ENCODE measurements around the gene HOMER1.

The HOMER1 gene

GRCh38 chr5:79407591-79407990 lies 106.3 kb downstream of the HOMER1 start:
- Histone ChIP-seq H4K20me1 (ENCODE audit: insufficient read depth, low read length) (no peaks in the 10 kb centered on the region), H3K4me1 (ENCODE audit: low read length) (no peaks in the 10 kb centered on the region)

GRCh38 chr5:79401216-79401615 lies 112.7 kb downstream of the HOMER1 start:
- no peak overlapping the region for H3K9ac ChIP-seq (ENCODE audit: low read length)

More at GRCh38 chr5:79407591-79407990, 106.3 kb downstream of the HOMER1 start:
- Histone ChIP-seq H3K4me3 (ENCODE audit: low read length) (no peak overlapping the region), H3K4me2 (ENCODE audit: low read length) (no peak overlapping the region), H3K36me3 (replicated peaks; ENCODE audit: low read depth, low read length) (no peaks in the 10 kb centered on the region), H2AFZ (ENCODE audit: low read depth, low read length) (no peak overlapping the region), H3K9ac (ENCODE audit: low read length) (no peak overlapping the region), H3K27me3 (ENCODE audit: low read depth, low read length) (no peaks in the 10 kb centered on the region), H3K79me2 (ENCODE audit: low read length) (no peaks in the 10 kb centered on the region), H3K9me3 (ENCODE audit: insufficient read depth, low read length) (no peaks in the 10 kb centered on the region), H3K27ac (ENCODE audit: low read length) (no peak overlapping the region)
- TF ChIP-seq CTCF (IDR thresholded peaks at IDR 0.05; ENCODE audit: low read depth, low read length) (no peak), EZH2phosphoT487 (IDR thresholded peaks at IDR 0.05; ENCODE audit: low read depth) (no peak)

DNA sequence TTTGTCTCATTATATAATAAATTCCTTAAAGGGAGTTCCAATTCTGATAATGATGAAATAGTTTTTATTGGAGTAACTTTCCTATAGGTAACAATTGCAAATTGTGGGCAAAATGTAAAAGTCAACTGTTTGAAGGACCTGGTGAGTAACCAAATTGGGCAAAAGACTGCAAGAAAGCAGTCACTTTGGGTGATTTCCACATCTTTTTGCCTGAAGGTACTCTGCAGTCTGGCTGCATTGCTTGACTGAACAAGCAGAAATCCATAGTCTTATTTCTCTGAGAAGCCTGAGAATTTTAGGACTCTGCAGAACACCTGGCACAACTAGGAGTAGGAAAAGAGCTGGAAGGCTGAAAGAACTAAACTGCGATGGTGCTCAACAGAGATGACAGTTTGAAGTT lies 114.9 kb downstream of the HOMER1 start:
- Histone ChIP-seq H3K79me2 (ENCODE audit: low read length) (no peaks in the 10 kb centered on the region), H3K9me3 (ENCODE audit: insufficient read depth, low read length) (no peaks in the 10 kb centered on the region), H3K27me3 (ENCODE audit: low read depth, low read length) (no peaks in the 10 kb centered on the region), H3K27ac (ENCODE audit: low read length) (no peak overlapping the region), H3K4me2 (ENCODE audit: low read length) (no peak overlapping the region), H4K20me1 (ENCODE audit: insufficient read depth, low read length) (no peaks in the 10 kb centered on the region), H3K4me1 (ENCODE audit: low read length) (no peaks in the 10 kb centered on the region), H3K36me3 (replicated peaks; ENCODE audit: low read depth, low read length) (no peaks in the 10 kb centered on the region), H3K9ac (ENCODE audit: low read length) (no peak overlapping the region), H2AFZ (ENCODE audit: low read depth, low read length) (no peak overlapping the region), H3K4me3 (ENCODE audit: low read length) (no peak overlapping the region)
- no peak for TF ChIP-seq CTCF (IDR thresholded peaks at IDR 0.05; ENCODE audit: low read depth, low read length)
- no peak for TF ChIP-seq EZH2phosphoT487 (IDR thresholded peaks at IDR 0.05; ENCODE audit: low read depth)

More at GRCh38 chr5:79401216-79401615, 112.7 kb downstream of the HOMER1 start:
- Histone ChIP-seq H3K27ac (ENCODE audit: low read length) (no peak overlapping the region), H3K4me3 (ENCODE audit: low read length) (no peak overlapping the region), H3K27me3 (ENCODE audit: low read depth, low read length) (no peaks in the 10 kb centered on the region), H4K20me1 (ENCODE audit: insufficient read depth, low read length) (no peaks in the 10 kb centered on the region), H3K9me3 (ENCODE audit: insufficient read depth, low read length) (no peaks in the 10 kb centered on the region), H3K4me2 (ENCODE audit: low read length) (no peak overlapping the region), H3K4me1 (ENCODE audit: low read length) (no peaks in the 10 kb centered on the region), H2AFZ (ENCODE audit: low read depth, low read length) (no peak overlapping the region), H3K79me2 (ENCODE audit: low read length) (no peaks in the 10 kb centered on the region), H3K36me3 (replicated peaks; ENCODE audit: low read depth, low read length) (no peaks in the 10 kb centered on the region)
- TF ChIP-seq EZH2phosphoT487 (IDR thresholded peaks at IDR 0.05; ENCODE audit: low read depth) = no peak
- no peak for TF ChIP-seq CTCF (IDR thresholded peaks at IDR 0.05; ENCODE audit: low read depth, low read length)

DNA sequence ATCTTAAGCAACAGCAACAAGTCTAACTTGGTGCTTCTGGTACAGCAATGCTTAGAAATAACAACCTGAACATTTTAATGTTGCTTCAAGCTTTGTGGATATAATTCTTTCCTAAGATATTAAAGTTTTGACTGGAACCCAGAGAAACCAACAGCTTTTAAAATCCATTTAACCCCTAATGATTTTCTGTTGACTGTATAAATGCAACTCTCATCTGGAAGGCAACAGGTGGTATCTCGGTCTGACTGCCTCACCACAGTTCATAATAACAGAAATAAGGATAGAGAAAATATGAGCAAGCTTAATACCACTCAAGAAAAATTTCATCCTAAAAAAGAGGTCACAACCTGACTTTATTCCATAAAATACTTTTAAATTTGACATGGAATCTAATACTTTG lies 116.9 kb downstream of the HOMER1 start:
- no peaks in the 10 kb centered on the region for H3K4me1 ChIP-seq (ENCODE audit: low read length)
- no peak overlapping the region for H3K4me2 ChIP-seq (ENCODE audit: low read length)
- no peaks in the 10 kb centered on the region for H3K27me3 ChIP-seq (ENCODE audit: low read depth, low read length)
- TF ChIP-seq EZH2phosphoT487 (IDR thresholded peaks at IDR 0.05; ENCODE audit: low read depth) (no peak), CTCF (IDR thresholded peaks at IDR 0.05; ENCODE audit: low read depth, low read length) (no peak)
- H3K4me3 ChIP-seq (ENCODE audit: low read length) = no peak overlapping the region
- no peaks in the 10 kb centered on the region for H3K9me3 ChIP-seq (ENCODE audit: insufficient read depth, low read length)
- H3K36me3 ChIP-seq (replicated peaks; ENCODE audit: low read depth, low read length) = no peaks in the 10 kb centered on the region
- H2AFZ ChIP-seq (ENCODE audit: low read depth, low read length) = no peak overlapping the region
- H3K27ac ChIP-seq (ENCODE audit: low read length) = no peak overlapping the region
- no peaks in the 10 kb centered on the region for H3K79me2 ChIP-seq (ENCODE audit: low read length)
- no peak overlapping the region for H3K9ac ChIP-seq (ENCODE audit: low read length)
- H4K20me1 ChIP-seq (ENCODE audit: insufficient read depth, low read length) = no peaks in the 10 kb centered on the region

Measured in OCI-LY3 (cell line).